Upper lobe of left lung (tissue), 4 donors: ENCODE data around the gene OR5B21.

ENCODE experiments used
- EP300 ChIP-seq, 4 donors: sonication (generic); formaldehyde crosslinking; IDR thresholded peaks; one replicate each; pipeline ENCODE4 v1.5.1; 2017; ENCODE audit warnings: antibody characterized with exemption in 4 of 4, control low read depth in 2 of 4
- POLR2A ChIP-seq, 4 donors: fragments of 450-650 bp; IDR thresholded peaks; one replicate each; pipeline ENCODE4 v1.5.1; 2016 to 2017; ENCODE audit warnings: antibody characterized with exemption in 4 of 4, mild to moderate bottlenecking in 2 of 4
- POLR2AphosphoS5 ChIP-seq, 2 donors: sonication (generic); formaldehyde crosslinking; IDR thresholded peaks; one replicate each; pipeline ENCODE4 v1.5.1; 2017; ENCODE audit warnings: antibody characterized with exemption in 2 of 2

- TF ChIP-seq POLR2AphosphoS5 (IDR thresholded peaks at IDR 0.05) (no peak), EP300 (IDR thresholded peaks at IDR 0.05) (no peak), POLR2A (IDR thresholded peaks at IDR 0.05) (no peak)
Observed at GRCh38 chr11:58490827-58491226, 17.1 kb downstream of the OR5B21 start.
